DND-41 (cell line): ENCODE results near the gene RABGGTA.

ENCODE experiments used
- ATAC-seq: fragments of 200-7000 bp; cut with Tn5 transposase; 3 replicates; pipeline ENCODE4 v1.9.1; 2021; ENCODE audit warnings: low read depth; ENCODE audit not compliant: insufficient read depth
- DNase-seq: peaks from one replicate; pipeline ENCODE4 v3.0.0-alpha.2; 2020
- H2AFZ ChIP-seq: 2 replicates; pipeline ENCODE4 v1.6.0; 2012; ENCODE audit warnings: low read depth, low read length
- H3K27ac ChIP-seq: 2 replicates; pipeline ENCODE4 v1.5.1; 2012; ENCODE audit warnings: low read length, inconsistent platforms
- H3K27me3 ChIP-seq: fragments of 200-600 bp; sonication (generic); 2 replicates; pipeline ENCODE4 v1.6.0; 2012; ENCODE audit warnings: low read length, mild to moderate bottlenecking, inconsistent platforms; ENCODE audit not compliant: insufficient read depth, poor library complexity
- H3K36me3 ChIP-seq: 2 replicates; pipeline ENCODE4 v1.5.1; 2012; ENCODE audit warnings: low read length, inconsistent platforms; ENCODE audit not compliant: insufficient read depth
- H3K4me1 ChIP-seq: 2 replicates; pipeline ENCODE4 v1.5.1; 2012; ENCODE audit warnings: mild to moderate bottlenecking, low read length; ENCODE audit not compliant: insufficient read depth
- H3K4me2 ChIP-seq: 2 replicates; pipeline ENCODE4 v1.6.0; 2012; ENCODE audit warnings: mild to moderate bottlenecking, moderate library complexity, low read length, inconsistent platforms; ENCODE audit not compliant: insufficient read depth
- H3K4me3 ChIP-seq, 2 experiments: fragments of 200-600 bp in 1 of 2; shearing (Covaris generic) in 1 of 2; 2 replicates each; pipeline ENCODE4 v1.5.1; 2012 to 2016; ENCODE audit warnings: inconsistent platforms in 2 of 2, low read length in 2 of 2, mild to moderate bottlenecking in 2 of 2, low read depth in 1 of 2, moderate library complexity in 1 of 2
- H3K79me2 ChIP-seq: 2 replicates; pipeline ENCODE4 v1.6.0; 2012; ENCODE audit warnings: low read length, inconsistent platforms; ENCODE audit not compliant: insufficient read depth
- H3K9ac ChIP-seq: 2 replicates; pipeline ENCODE4 v1.6.0; 2012; ENCODE audit warnings: low read depth, mild to moderate bottlenecking, inconsistent platforms, low read length, moderate library complexity
- H3K9me3 ChIP-seq: 2 replicates; pipeline ENCODE4 v1.5.1; 2012; ENCODE audit warnings: low read length, moderate library complexity, mild to moderate bottlenecking, inconsistent platforms; ENCODE audit not compliant: insufficient read depth, severe bottlenecking
- H4K20me1 ChIP-seq: 2 replicates; pipeline ENCODE4 v1.6.0; 2012; ENCODE audit warnings: low read length; ENCODE audit not compliant: insufficient read depth
- EZH2 ChIP-seq: IDR thresholded peaks from 3 replicates; pipeline ENCODE4 v1.6.1; 2012; ENCODE audit warnings: borderline replicate concordance, low read depth, mild to moderate bottlenecking, moderate library complexity, low read length, inconsistent platforms; ENCODE audit not compliant: severe bottlenecking
- TF ChIP-seq, protein P1 (sequence below): IDR thresholded peaks from 2 replicates; pipeline ENCODE4 v1.5.1; 2012; ENCODE audit warnings: borderline replicate concordance, low read length, moderate library complexity, mild to moderate bottlenecking; ENCODE audit not compliant: poor library complexity, severe bottlenecking; ENCODE audit errors: extremely low read depth

Gene RABGGTA

DNA sequence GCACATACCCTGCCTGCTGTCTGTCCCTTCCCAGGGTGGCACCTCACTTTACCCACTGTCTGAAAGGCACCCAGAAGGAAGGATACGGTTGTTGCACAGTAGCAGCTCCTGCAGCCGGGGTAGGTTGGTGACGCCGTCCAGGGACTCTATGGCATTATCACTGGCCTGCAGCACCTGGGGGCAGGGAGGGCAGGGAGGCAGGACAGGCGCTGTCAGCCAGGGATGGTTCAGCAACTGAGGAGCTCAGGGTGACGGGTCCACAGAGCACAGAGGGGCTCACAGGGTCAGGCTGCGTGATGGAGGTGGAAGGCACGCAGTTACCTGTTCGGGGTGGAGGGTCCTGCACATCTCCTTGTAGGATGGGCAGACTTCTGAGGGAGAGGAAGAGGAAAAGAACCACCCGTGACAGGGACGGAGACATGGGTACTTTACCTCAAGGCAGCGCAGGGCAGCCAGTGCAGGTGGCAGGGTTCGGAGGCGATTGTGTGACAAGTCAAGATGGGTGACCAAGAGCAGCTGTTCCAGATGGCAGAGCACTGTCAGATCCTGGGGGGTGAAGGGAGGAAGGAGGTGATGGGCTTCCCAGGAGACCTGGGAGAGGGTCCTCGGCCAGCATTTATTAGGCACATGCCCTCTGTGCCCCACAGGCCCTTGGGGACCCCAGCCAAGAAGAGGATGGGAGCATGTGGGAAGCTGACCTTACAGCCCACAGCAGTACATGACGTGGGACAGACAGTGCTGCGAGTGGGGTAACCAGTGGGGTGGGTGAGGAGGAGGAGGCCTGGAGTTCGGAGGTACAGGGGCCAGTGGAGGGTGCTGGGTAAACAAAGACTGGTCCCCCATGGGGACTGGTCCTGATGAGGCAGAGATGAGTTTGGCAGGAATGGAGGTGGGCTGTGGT, 4.8 kb downstream of the RABGGTA start:
- H2AFZ ChIP-seq = no peak overlapping the region
- H3K4me1 ChIP-seq = peaks cover 14% of the 10 kb centered on the region
- H3K79me2 ChIP-seq = 0 out of 2 replicates have a peak, but pooled peaks cover under 1% of the 10 kb centered on the region
- ATAC-seq (no peak), DNase-seq (no peak)
- TF ChIP-seq EZH2 = no peak
- TF ChIP-seq, protein P1, sequence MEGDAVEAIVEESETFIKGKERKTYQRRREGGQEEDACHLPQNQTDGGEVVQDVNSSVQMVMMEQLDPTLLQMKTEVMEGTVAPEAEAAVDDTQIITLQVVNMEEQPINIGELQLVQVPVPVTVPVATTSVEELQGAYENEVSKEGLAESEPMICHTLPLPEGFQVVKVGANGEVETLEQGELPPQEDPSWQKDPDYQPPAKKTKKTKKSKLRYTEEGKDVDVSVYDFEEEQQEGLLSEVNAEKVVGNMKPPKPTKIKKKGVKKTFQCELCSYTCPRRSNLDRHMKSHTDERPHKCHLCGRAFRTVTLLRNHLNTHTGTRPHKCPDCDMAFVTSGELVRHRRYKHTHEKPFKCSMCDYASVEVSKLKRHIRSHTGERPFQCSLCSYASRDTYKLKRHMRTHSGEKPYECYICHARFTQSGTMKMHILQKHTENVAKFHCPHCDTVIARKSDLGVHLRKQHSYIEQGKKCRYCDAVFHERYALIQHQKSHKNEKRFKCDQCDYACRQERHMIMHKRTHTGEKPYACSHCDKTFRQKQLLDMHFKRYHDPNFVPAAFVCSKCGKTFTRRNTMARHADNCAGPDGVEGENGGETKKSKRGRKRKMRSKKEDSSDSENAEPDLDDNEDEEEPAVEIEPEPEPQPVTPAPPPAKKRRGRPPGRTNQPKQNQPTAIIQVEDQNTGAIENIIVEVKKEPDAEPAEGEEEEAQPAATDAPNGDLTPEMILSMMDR = no peak
- no peak overlapping the region for H3K27ac ChIP-seq
- no peak overlapping the region for H3K4me3 ChIP-seq
- no peaks in the 10 kb centered on the region for H3K9me3 ChIP-seq
- H3K9ac ChIP-seq = no peak overlapping the region
- peaks cover 14% of the 10 kb centered on the region; the same call in 1 of the 2 replicates for H3K36me3 ChIP-seq
- no peaks in the 10 kb centered on the region for H3K27me3 ChIP-seq
- H3K4me2 ChIP-seq = no peak overlapping the region
- H4K20me1 ChIP-seq = no peaks in the 10 kb centered on the region

DNA sequence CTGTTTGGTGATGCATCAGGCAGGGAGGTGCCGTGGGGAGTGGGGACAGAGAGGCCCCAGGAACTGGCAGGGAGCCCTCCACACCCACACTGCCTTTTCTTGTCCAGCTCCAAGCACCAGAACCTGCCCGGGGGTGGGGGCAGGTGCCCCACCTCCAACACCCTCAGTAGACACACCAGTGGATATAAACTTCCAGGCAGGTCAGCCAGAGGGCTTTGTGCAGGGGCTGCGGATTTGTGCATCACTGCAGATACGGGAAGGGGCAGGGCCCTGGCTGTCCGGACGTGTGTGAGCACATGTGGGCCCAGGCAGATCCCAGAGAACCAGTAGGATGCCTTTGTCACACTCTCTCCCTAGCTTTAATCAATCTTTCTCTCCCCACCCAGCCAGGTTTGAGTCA, 7.1 kb downstream of the RABGGTA start:
- H3K27me3 ChIP-seq = no peaks in the 10 kb centered on the region
- no peak overlapping the region for H2AFZ ChIP-seq
- H3K9me3 ChIP-seq = no peaks in the 10 kb centered on the region
- H3K9ac ChIP-seq = no peak overlapping the region
- peaks cover 14% of the 10 kb centered on the region; the same call in 1 of the 2 replicates for H3K36me3 ChIP-seq
- DNase-seq = no peak
- ATAC-seq = no peak; the same call in 2 of the 3 replicates
- TF ChIP-seq EZH2 = no peak
- TF ChIP-seq, protein P1 = no peak
- no peaks in the 10 kb centered on the region for H4K20me1 ChIP-seq
- H3K4me2 ChIP-seq = no peak overlapping the region
- H3K4me1 ChIP-seq = no peaks in the 10 kb centered on the region
- no peaks in the 10 kb centered on the region for H3K79me2 ChIP-seq
- no peak overlapping the region for H3K27ac ChIP-seq
- H3K4me3 ChIP-seq = no peak overlapping the region

DNA sequence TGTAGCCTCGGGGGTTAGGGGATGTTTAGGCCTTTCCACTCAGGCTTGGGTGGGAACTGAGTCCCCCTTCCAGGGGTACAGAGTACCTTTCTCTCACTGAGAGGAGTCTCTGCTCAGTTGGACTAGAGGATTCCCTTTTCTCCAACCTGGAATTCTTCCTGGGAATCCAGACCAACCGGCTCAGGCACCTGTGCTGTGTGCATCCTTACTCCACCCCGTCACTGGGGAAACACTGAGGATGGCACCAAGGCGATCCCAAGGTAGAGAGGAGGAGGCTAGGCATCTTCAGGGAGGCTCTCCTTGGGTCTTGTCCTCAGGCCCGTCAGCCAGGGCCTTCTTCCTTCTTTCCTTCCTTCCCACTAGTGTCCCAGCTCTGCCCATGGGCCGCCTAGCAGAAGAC, 7.5 kb downstream of the RABGGTA start:
- H3K27ac ChIP-seq = no peak overlapping the region
- no peaks in the 10 kb centered on the region for H3K79me2 ChIP-seq
- no peak overlapping the region for H3K4me2 ChIP-seq
- no peaks in the 10 kb centered on the region for H4K20me1 ChIP-seq
- no peak overlapping the region for H3K4me3 ChIP-seq
- H3K9ac ChIP-seq = no peak overlapping the region
- H3K36me3 ChIP-seq = peaks cover 14% of the 10 kb centered on the region; the same call in 1 of the 2 replicates
- H2AFZ ChIP-seq = no peak overlapping the region
- DNase-seq = no peak
- TF ChIP-seq, protein P1 = no peak
- TF ChIP-seq EZH2 = no peak
- no peaks in the 10 kb centered on the region for H3K4me1 ChIP-seq
- no peaks in the 10 kb centered on the region for H3K27me3 ChIP-seq
- no peaks in the 10 kb centered on the region for H3K9me3 ChIP-seq
- no peak for ATAC-seq
